Ishikawa (cell line): ENCODE measurements around the gene SYTL3.

Experiments used
- CREB1 ChIP-seq: IDR thresholded peaks from 2 replicates; pipeline ENCODE4 v1.6.1; 2012; ENCODE audit warnings: low read depth
- EGR1 ChIP-seq: IDR thresholded peaks from 2 replicates; pipeline ENCODE4 v1.6.1; 2012
- EP300 ChIP-seq: IDR thresholded peaks from 2 replicates; pipeline ENCODE4 v1.6.1; 2012; ENCODE audit warnings: borderline replicate concordance
- FOXM1 ChIP-seq: IDR thresholded peaks from 2 replicates; pipeline ENCODE4 v1.6.1; 2012; ENCODE audit warnings: low read depth, borderline replicate concordance
- MAX ChIP-seq: IDR thresholded peaks from 2 replicates; pipeline ENCODE4 v1.6.1; 2012
- RAD21 ChIP-seq: IDR thresholded peaks from 2 replicates; pipeline ENCODE4 v1.6.1; 2012; ENCODE audit warnings: low read depth
- TAF1 ChIP-seq: IDR thresholded peaks from 2 replicates; pipeline ENCODE4 v1.6.1; 2012; ENCODE audit warnings: low read depth, mild to moderate bottlenecking
- YY1 ChIP-seq: IDR thresholded peaks from 2 replicates; pipeline ENCODE4 v1.6.1; 2012; ENCODE audit warnings: low read depth
- ZBTB7A ChIP-seq: IDR thresholded peaks from 2 replicates; pipeline ENCODE4 v1.6.1; 2012; ENCODE audit warnings: low read depth
- TF ChIP-seq, protein P1 (sequence below): IDR thresholded peaks from 2 replicates; pipeline ENCODE4 v1.6.1; 2012; ENCODE audit warnings: low read depth, mild to moderate bottlenecking

DNA sequence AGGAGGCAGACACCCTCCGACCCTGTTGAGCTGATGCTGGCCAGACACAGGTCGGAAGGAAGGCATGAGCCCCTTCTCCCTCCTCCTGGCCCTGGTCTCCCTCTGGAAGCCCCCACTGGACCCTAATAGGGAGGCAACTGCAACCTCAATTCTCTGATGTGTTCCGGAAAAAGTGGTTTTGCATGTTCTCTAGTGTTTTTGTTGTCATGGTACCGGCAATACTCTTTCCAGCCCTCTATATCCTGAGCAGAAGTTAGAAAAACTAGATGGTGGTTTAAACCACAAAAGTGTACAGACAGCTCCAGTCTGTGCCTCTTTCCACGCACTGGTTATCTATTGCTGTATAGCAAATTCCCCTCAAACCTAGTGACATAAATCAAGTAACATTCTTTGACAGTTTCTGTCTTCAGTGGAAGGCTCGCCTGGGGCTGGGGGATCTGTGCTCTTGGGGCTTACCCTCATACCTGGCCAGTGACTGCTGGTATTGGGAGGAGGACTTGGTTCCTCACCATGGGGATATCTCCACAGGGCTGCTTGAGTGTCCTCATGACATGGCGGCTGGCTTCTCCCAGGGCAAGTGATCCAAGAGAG lies 37.0 kb downstream of the SYTL3 start:
- TF ChIP-seq, protein P1, sequence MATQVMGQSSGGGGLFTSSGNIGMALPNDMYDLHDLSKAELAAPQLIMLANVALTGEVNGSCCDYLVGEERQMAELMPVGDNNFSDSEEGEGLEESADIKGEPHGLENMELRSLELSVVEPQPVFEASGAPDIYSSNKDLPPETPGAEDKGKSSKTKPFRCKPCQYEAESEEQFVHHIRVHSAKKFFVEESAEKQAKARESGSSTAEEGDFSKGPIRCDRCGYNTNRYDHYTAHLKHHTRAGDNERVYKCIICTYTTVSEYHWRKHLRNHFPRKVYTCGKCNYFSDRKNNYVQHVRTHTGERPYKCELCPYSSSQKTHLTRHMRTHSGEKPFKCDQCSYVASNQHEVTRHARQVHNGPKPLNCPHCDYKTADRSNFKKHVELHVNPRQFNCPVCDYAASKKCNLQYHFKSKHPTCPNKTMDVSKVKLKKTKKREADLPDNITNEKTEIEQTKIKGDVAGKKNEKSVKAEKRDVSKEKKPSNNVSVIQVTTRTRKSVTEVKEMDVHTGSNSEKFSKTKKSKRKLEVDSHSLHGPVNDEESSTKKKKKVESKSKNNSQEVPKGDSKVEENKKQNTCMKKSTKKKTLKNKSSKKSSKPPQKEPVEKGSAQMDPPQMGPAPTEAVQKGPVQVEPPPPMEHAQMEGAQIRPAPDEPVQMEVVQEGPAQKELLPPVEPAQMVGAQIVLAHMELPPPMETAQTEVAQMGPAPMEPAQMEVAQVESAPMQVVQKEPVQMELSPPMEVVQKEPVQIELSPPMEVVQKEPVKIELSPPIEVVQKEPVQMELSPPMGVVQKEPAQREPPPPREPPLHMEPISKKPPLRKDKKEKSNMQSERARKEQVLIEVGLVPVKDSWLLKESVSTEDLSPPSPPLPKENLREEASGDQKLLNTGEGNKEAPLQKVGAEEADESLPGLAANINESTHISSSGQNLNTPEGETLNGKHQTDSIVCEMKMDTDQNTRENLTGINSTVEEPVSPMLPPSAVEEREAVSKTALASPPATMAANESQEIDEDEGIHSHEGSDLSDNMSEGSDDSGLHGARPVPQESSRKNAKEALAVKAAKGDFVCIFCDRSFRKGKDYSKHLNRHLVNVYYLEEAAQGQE, result no peak
- TF ChIP-seq EGR1 (no peak), MAX (no peak), TAF1 (no peak), FOXM1 (no peak), CREB1 (no peak), EP300 (no peak), YY1 (no peak), RAD21 (no peak), ZBTB7A (no peak)
